Ovary (tissue), 9 donors: ENCODE results near the gene ADAMTS3. TPM values are rescaled to one million over a fixed set of nuclear protein-coding genes. Genes with fewer than 3 reads are reported as not detected.

ENCODE experiments used
- DNase-seq, 5 donors: peaks; one replicate each; pipeline ENCODE4 v3.0.0-alpha.2; 2019 to 2020
- H3K27ac ChIP-seq, 2 donors: fragments of 200-600 bp; one replicate each; pipeline versions ENCODE4 v1.5.1 to v1.8.0; 2019 to 2022
- H3K27me3 ChIP-seq: fragments of 200-600 bp; one replicate; pipeline ENCODE4 v1.8.0; 2022
- H3K36me3 ChIP-seq: fragments of 200-600 bp; sonication (generic); one replicate; pipeline ENCODE4 v1.5.1; 2019
- H3K4me1 ChIP-seq: one replicate; pipeline ENCODE4 v1.8.1; 2013; ENCODE audit warnings: mild to moderate bottlenecking, moderate library complexity; ENCODE audit not compliant: insufficient read depth
- H3K4me3 ChIP-seq: fragments of 200-600 bp; sonication (generic); one replicate; pipeline ENCODE4 v1.5.1; 2017
- H3K9me3 ChIP-seq, 2 donors: fragments of 200-600 bp in 1 of 2; sonication (generic) in 1 of 2; one replicate each; pipeline versions ENCODE4 v1.5.1 to v1.8.1; 2013 to 2019; ENCODE audit warnings: mild to moderate bottlenecking in 1 of 2, moderate library complexity in 1 of 2
- EP300 ChIP-seq: sonication (generic); formaldehyde crosslinking; IDR thresholded peaks from one replicate; pipeline ENCODE4 v1.6.1; 2017; ENCODE audit warnings: antibody characterized with exemption
- POLR2A ChIP-seq: fragments of 450-650 bp; IDR thresholded peaks from one replicate; pipeline ENCODE4 v1.6.1; 2017; ENCODE audit warnings: antibody characterized with exemption, mild to moderate bottlenecking, moderate library complexity
- WGBS, 3 donors: extraction: QIAGEN DNeasy Blood & Tissue Kit in 1 of 3; methylation state at CpG; one replicate each; pipeline versions ENCODE4 v1.1.5 to v1.1.7; 2013 to 2017; 5-methylcytosine and 5-hydroxymethylcytosine counted together
- intact Hi-C, 4 donors: fragments of 100-400 bp; cut with DNase I; formaldehyde crosslinking; loops; one replicate each; pipeline versions ENCODE4 v1.11.0 to v1.15.1; 2022 to 2023
- polyA plus RNA-seq, 2 donors: library from polyadenylated mRNA; stranded (reverse); fragments of 200-250 nt in 1 of 2; fragments of 350-450 nt in 1 of 2; fragmentation: Illumina TruSeq in 1 of 2; extraction: RNeasy Lipid Tissue Mini Kit (QIAGEN cat#74804) in 1 of 2; gene quantifications; one replicate each; pipeline ENCODE4 v1.2.3, GENCODE V29; 2013 to 2014
- total RNA-seq, 7 donors: library from RNA; depleted of rRNA in 2 of 7; stranded (reverse); fragments of >200 nt in 2 of 7; fragmentation: NEBNext Ultra II Directional in 3 of 7; extraction: Animal tissue kit (Norgen Biotek cat#: 25700) in 3 of 7; gene quantifications; one replicate each; pipeline versions ENCODE4 v1.1.0 to v1.2.4, GENCODE V29; 2016 to 2023
- TF ChIP-seq, protein P1 (sequence below), 3 donors: fragments of 450-650 bp in 2 of 3; fragments of 200-600 bp in 1 of 3; IDR thresholded peaks; one replicate each; pipeline versions ENCODE4 v1.5.1 to v1.8.0; 2016 to 2022; ENCODE audit warnings: antibody characterized with exemption in 3 of 3, mild to moderate bottlenecking in 1 of 3
- donor health status: DM: no; HTN: no; CAD: no; lungs with moderate emphysema.
- donor health status: DM: no; HTN: no; CAD: no.
- donor health status: Bipolar disorder and iron deficiency.
- donor health status: DM: yes; HTN: yes; CAD: no.
- donor health status: DM: no; HTN: no; CAD: no.
- donor health status: DM: yes; HTN: yes; CAD: no.

The ADAMTS3 gene
- total and polyA plus RNA-seq, 9 donors, result 1.2 to 6.6 (median 4.6) TPM

DNA sequence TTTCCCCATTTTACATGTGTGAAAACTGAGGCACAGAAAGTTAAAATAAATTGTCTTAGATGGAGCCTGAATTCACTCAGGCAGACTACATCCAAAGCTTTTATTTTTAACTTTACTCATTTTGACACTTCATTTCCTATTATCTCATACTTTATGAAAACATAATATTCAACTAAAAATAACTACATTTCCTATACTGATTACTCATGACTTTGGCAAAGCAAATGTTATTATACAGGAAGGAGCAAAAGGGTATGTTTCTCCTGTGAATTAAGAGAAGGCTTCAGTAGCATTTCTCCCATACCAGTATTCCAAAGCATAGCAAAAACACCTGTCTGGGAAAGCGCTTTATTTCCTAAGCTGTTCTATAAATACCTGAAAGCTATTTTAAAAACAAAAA, 178.6 kb downstream of the ADAMTS3 start:
- TF ChIP-seq EP300 (no peak), POLR2A (no peak)
- TF ChIP-seq, protein P1, sequence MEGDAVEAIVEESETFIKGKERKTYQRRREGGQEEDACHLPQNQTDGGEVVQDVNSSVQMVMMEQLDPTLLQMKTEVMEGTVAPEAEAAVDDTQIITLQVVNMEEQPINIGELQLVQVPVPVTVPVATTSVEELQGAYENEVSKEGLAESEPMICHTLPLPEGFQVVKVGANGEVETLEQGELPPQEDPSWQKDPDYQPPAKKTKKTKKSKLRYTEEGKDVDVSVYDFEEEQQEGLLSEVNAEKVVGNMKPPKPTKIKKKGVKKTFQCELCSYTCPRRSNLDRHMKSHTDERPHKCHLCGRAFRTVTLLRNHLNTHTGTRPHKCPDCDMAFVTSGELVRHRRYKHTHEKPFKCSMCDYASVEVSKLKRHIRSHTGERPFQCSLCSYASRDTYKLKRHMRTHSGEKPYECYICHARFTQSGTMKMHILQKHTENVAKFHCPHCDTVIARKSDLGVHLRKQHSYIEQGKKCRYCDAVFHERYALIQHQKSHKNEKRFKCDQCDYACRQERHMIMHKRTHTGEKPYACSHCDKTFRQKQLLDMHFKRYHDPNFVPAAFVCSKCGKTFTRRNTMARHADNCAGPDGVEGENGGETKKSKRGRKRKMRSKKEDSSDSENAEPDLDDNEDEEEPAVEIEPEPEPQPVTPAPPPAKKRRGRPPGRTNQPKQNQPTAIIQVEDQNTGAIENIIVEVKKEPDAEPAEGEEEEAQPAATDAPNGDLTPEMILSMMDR (IDR thresholded peaks at IDR 0.05), result no peak
- intact Hi-C loops, result no loop called here
- Histone ChIP-seq H3K4me1 (no peaks in the 10 kb centered on the region), H3K27me3 (no peaks in the 10 kb centered on the region), H3K36me3 (no peaks in the 10 kb centered on the region), H3K9me3 (no peaks in the 10 kb centered on the region), H3K27ac (no peak overlapping the region), H3K4me3 (no peak overlapping the region)
- WGBS, 3 donors, result 13 to 25% (median 18%) methylated on average over 1 of the region's 1 CpG
- no peak for DNase-seq

DNA sequence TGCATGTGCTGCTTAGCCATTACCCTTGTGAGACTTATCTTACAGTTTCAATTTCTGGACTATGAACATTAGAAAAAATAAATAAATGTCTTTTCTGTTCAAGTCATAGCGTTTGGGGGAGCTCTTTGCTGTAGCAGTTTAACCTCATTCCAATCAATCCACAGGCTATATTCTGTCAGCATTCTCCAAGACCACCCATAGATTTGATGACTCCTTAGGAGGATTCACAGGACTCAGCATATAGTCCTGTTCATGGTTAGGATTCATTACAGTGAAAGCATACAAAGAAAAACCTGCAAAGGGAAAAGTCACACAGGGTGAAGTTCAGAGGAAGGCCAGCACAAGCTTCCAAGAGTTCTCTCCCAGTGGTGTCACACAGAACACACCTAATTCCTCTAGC, 180.5 kb downstream of the ADAMTS3 start:
- Histone ChIP-seq H3K9me3 (no peaks in the 10 kb centered on the region), H3K4me1 (no peaks in the 10 kb centered on the region), H3K36me3 (no peaks in the 10 kb centered on the region), H3K27ac (no peak overlapping the region), H3K27me3 (no peaks in the 10 kb centered on the region), H3K4me3 (no peak overlapping the region)
- intact Hi-C loops, result no loop called here
- TF ChIP-seq, protein P1 (IDR thresholded peaks at IDR 0.05), result no peak
- TF ChIP-seq POLR2A (no peak), EP300 (no peak)
- no peak for DNase-seq
- 62 to 76% (median 63%) methylated on average over 1 of the region's 1 CpG for WGBS, 3 donors

DNA sequence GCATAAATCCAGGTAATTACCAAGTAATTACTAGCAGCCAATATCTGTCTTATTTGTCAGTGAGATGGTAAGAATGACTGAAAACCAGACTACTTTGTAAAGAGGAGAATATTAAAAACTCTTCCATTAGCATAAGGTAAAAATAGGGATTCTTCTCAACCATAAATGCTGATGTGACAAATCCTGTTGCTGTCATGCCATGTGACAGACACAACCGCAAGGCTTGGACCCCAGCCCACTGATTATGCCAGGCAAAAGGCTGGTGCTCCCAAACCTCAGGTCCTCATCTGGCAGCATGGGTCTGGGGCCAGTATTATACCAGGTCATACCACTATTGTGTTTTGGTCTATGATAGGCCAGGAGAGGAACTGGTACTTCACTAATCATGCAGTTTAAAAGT, 181.1 kb downstream of the ADAMTS3 start:
- 88 to 100% (median 92%) methylated on average over 1 of the region's 1 CpG for WGBS, 3 donors
- intact Hi-C loops, result no loop called here
- Histone ChIP-seq H3K36me3 (no peaks in the 10 kb centered on the region), H3K27ac (no peak overlapping the region), H3K4me3 (no peak overlapping the region), H3K27me3 (no peaks in the 10 kb centered on the region), H3K9me3 (no peaks in the 10 kb centered on the region), H3K4me1 (no peaks in the 10 kb centered on the region)
- no peak for DNase-seq
- TF ChIP-seq, protein P1 (IDR thresholded peaks at IDR 0.05), result no peak
- no peak for TF ChIP-seq POLR2A
- TF ChIP-seq EP300, result no peak

DNA sequence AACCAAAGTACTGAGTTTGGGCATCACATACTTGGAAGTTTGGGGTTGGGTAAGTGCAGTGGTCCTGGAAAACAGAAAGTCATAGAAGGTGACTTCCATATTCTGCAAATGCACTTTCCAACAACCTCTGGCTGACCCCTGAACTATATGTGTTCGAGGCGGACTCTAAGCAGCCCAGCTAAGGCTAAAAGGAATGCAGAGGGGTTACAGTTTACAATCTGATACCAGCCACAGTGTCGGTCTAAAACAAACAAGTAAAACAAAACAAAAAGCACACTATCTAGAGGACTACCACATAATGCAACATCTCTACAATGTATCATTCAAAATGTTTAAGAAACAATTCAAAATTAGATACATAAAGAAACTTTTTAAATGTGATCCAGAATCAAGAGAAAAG, 185.6 kb downstream of the ADAMTS3 start:
- intact Hi-C loops, result no loop called here
- no peaks in the 10 kb centered on the region for H3K9me3 ChIP-seq
- no peak overlapping the region for H3K27ac ChIP-seq
- TF ChIP-seq, protein P1 (IDR thresholded peaks at IDR 0.05), result no peak
- TF ChIP-seq EP300 (no peak), POLR2A (no peak)
- no peaks in the 10 kb centered on the region for H3K36me3 ChIP-seq
- no peaks in the 10 kb centered on the region for H3K27me3 ChIP-seq
- 22 to 50% (median 38%) methylated on average over 3 of the region's 3 CpGs for WGBS, 3 donors
- no peak for DNase-seq
- H3K4me1 ChIP-seq, result no peaks in the 10 kb centered on the region
- H3K4me3 ChIP-seq, result no peak overlapping the region

DNA sequence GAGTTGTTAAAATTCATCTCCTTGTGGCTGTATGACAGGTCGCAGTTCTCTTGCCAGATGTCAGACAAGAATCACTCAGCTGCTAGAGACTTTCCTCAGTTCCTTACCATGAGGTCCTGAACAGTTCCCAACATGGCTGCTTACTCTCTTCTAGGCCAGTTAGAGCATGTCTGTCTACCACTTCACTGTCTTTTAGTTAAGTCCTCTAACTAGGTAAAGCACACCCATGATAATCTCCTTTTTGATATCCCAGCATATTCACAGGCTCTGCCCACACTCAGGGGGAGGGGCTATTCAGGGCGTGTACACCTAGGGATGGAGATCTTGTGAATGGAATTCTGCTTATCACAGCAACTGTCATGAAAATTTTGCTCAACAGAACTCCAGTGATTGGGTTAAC, 190.1 kb downstream of the ADAMTS3 start:
- Histone ChIP-seq H3K9me3 (no peaks in the 10 kb centered on the region), H3K27me3 (no peaks in the 10 kb centered on the region), H3K4me1 (no peaks in the 10 kb centered on the region), H3K36me3 (no peaks in the 10 kb centered on the region), H3K4me3 (no peak overlapping the region), H3K27ac (no peak overlapping the region)
- DNase-seq, result no peak
- TF ChIP-seq EP300, result no peak
- no peak for TF ChIP-seq POLR2A
- TF ChIP-seq, protein P1 (IDR thresholded peaks at IDR 0.05), result no peak
- intact Hi-C loops, result no loop called here
- WGBS, 3 donors, result 88 to 93% (median 90%) methylated on average over 2 of the region's 2 CpGs
